DND-41 (cell line): Measurements from ENCODE around the gene NOP10.

Source experiments
- CTCF ChIP-seq: IDR thresholded peaks from 2 replicates; pipeline ENCODE4 v1.5.1; 2012; ENCODE audit warnings: borderline replicate concordance, low read length, moderate library complexity, mild to moderate bottlenecking; ENCODE audit not compliant: poor library complexity, severe bottlenecking; ENCODE audit errors: extremely low read depth
- EZH2 ChIP-seq: IDR thresholded peaks from 3 replicates; pipeline ENCODE4 v1.6.1; 2012; ENCODE audit warnings: borderline replicate concordance, low read depth, mild to moderate bottlenecking, moderate library complexity, low read length, inconsistent platforms; ENCODE audit not compliant: severe bottlenecking

GRCh38 chr15:34337557-34338306 lies 5.2 kb downstream of the NOP10 start, which contains the start of gene SLC12A6:
- TF ChIP-seq CTCF: no peak
- TF ChIP-seq EZH2: no peak
